HCT116 (cell line): ENCODE results near the gene RSL1D1.

Source experiments
- CBX3 ChIP-seq: IDR thresholded peaks from 2 replicates; pipeline ENCODE4 v1.6.1; 2012; ENCODE audit warnings: low read depth
- EZH2 ChIP-seq: fragments of 200-600 bp; sonication (generic); IDR thresholded peaks from 2 replicates; pipeline ENCODE4 v1.6.1; 2017; ENCODE audit warnings: antibody characterized with exemption, mixed run types
- POLR2A ChIP-seq: IDR thresholded peaks from 2 replicates; pipeline ENCODE4 v1.7.0; 2011; ENCODE audit warnings: borderline replicate concordance; ENCODE audit not compliant: insufficient read depth, insufficient read length; ENCODE audit errors: extremely low read depth
- SP1 ChIP-seq: IDR thresholded peaks from 2 replicates; pipeline ENCODE4 v1.6.1; 2012; ENCODE audit warnings: low read depth
- ZFX ChIP-seq: fragments of 450-650 bp; IDR thresholded peaks from 2 replicates; pipeline ENCODE4 v1.6.1; 2017

- TF ChIP-seq EZH2 (no peak), POLR2A (no peak), ZFX (no peak), CBX3 (no peak), SP1 (no peak)
Measured at GRCh38 chr16:11788914-11789313, 62.4 kb downstream of the RSL1D1 start.
